Panc1 (cell line): Measurements from ENCODE around the gene MYMK. TPM values are rescaled to one million over a fixed set of nuclear protein-coding genes. Genes with fewer than 3 reads are reported as not detected.
A peak's percentile ranks its signal among the peaks of the same experiment; 100 is the strongest.

ENCODE experiments used
- ATAC-seq: fragments of 200-7000 bp; cut with Tn5 transposase; 2 replicates; pipeline ENCODE4 v1.9.1; 2020; ENCODE audit warnings: mild to moderate bottlenecking, moderate library complexity
- BruUV-seq: library from RNA; stranded (reverse); fragments of 400-500 nt; replicated peaks from 2 replicates; lab custom pipeline; 2021; lab: Mats Ljungman, UMichigan
- CTCF ChIA-PET: fragments of 300-600 bp; sonication (Branson Sonifier 250); formaldehyde crosslinking; loops from one replicate; lab custom pipeline; 2022; ENCODE audit warnings: antibody characterized with exemption; lab: Charles Lee
- POLR2A ChIA-PET: fragments of 300-600 bp; sonication (Branson Sonifier 250); formaldehyde crosslinking; loops from one replicate; lab custom pipeline; 2022; ENCODE audit warnings: antibody characterized with exemption; lab: Charles Lee
- DNase-seq: peaks from one replicate; pipeline ENCODE4 v3.0.0-alpha.2; 2010; ENCODE audit warnings: low read depth, low spot score
- H3K27ac ChIP-seq: 2 replicates; pipeline ENCODE4 v1.5.1; 2011; ENCODE audit warnings: mild to moderate bottlenecking, low read length, inconsistent platforms
- H3K27me3 ChIP-seq: fragments of 200-500 bp; sonication (Bioruptor generic); 2 replicates; pipeline ENCODE4 v1.6.0; 2014; ENCODE audit warnings: low read length, inconsistent platforms; ENCODE audit not compliant: control insufficient read depth, insufficient read depth
- H3K36me3 ChIP-seq: fragments of 200-500 bp; sonication (Bioruptor generic); 2 replicates; pipeline ENCODE4 v1.5.1; 2014; ENCODE audit warnings: inconsistent platforms, mild to moderate bottlenecking, low read length, moderate library complexity; ENCODE audit not compliant: control insufficient read depth, insufficient read depth
- H3K4me1 ChIP-seq: 2 replicates; pipeline ENCODE4 v1.5.1; 2011; ENCODE audit warnings: inconsistent platforms, mild to moderate bottlenecking, low read length, moderate library complexity; ENCODE audit not compliant: control insufficient read depth, insufficient read depth
- H3K4me3 ChIP-seq, 2 experiments: 2 replicates each; pipeline ENCODE4 v1.5.1; 2011 to 2012; ENCODE audit warnings: low read depth in 2 of 2, low read length in 2 of 2, mild to moderate bottlenecking in 2 of 2, inconsistent platforms in 1 of 2, moderate library complexity in 1 of 2
- H3K9me3 ChIP-seq: fragments of 200-500 bp; sonication (Bioruptor generic); 2 replicates; pipeline ENCODE4 v1.5.1; 2014; ENCODE audit warnings: low read depth, mild to moderate bottlenecking, inconsistent platforms, low read length, moderate library complexity; ENCODE audit not compliant: control insufficient read depth, insufficient read depth
- CTCF ChIP-seq: fragments of 450-650 bp; IDR thresholded peaks from 2 replicates; pipeline ENCODE4 v1.5.1; 2017; ENCODE audit warnings: mild to moderate bottlenecking
- POLR2AphosphoS5 ChIP-seq: IDR thresholded peaks from 2 replicates; pipeline ENCODE4 v1.6.1; 2012; ENCODE audit warnings: mild to moderate bottlenecking, low read depth, low read length, moderate library complexity
- REST ChIP-seq, 2 experiments: IDR thresholded peaks; 2 replicates each; pipeline ENCODE4 v1.6.1; 2011 to 2012; ENCODE audit warnings: low read depth in 2 of 2, control low read depth in 1 of 2, low read length in 1 of 2, mild to moderate bottlenecking in 1 of 2, moderate library complexity in 1 of 2; ENCODE audit not compliant: insufficient read depth in 1 of 2
- SIN3A ChIP-seq: IDR thresholded peaks from 2 replicates; pipeline ENCODE4 v1.6.1; 2012; ENCODE audit warnings: low read depth, mild to moderate bottlenecking, low read length, moderate library complexity, borderline replicate concordance; ENCODE audit not compliant: insufficient read depth
- TCF7L2 ChIP-seq: IDR thresholded peaks from 2 replicates; pipeline ENCODE4 v1.6.1; 2011; ENCODE audit warnings: mild to moderate bottlenecking, low read depth, low read length, inconsistent platforms
- in situ Hi-C: cut with HindIII; loops from 2 replicates; pipeline ENCODE4 v1.10.0; 2016; ENCODE audit warnings: low sequenced_read_pairs, low pct_unique_long_range_greater_than_20kb
- intact Hi-C: fragments of 100-400 bp; cut with micrococcal nuclease; formaldehyde crosslinking; loops from one replicate; pipeline ENCODE4 v1.10.0; 2022; ENCODE audit not compliant: unreplicated experiment
- total RNA-seq: library from RNA; stranded (reverse); gene quantifications from one replicate; pipeline ENCODE4 v1.2.1, GENCODE V29; 2021; ENCODE audit not compliant: unreplicated experiment

The MYMK gene
- total RNA-seq, 1 experiment from 2014 or later = not detected

- Histone ChIP-seq H3K27me3 (no peaks in the 10 kb centered on the region), H3K4me3 (no peak overlapping the region), H3K27ac (no peak overlapping the region), H3K9me3 (no peaks in the 10 kb centered on the region), H3K36me3 (no peaks in the 10 kb centered on the region), H3K4me1 (no peaks in the 10 kb centered on the region)
- DNase-seq (no peak), ATAC-seq (peak; percentile 52)
- no TSS peak for BruUV-seq
- intact Hi-C loops (no loop called here), in situ Hi-C loops (no loop called here)
- POLR2A ChIA-PET = no interaction called here
- CTCF ChIA-PET = no interaction called here
- no peak for TF ChIP-seq POLR2AphosphoS5
- no peak for TF ChIP-seq SIN3A
- TF ChIP-seq CTCF = no peak
- no peak for TF ChIP-seq TCF7L2
- TF ChIP-seq REST (IDR thresholded peaks at IDR 0.05; ENCODE audit: insufficient read depth in 1 of 2, low read depth in 2 of 2, low read length in 1 of 2) = no peak
Observed at GRCh38 chr9:133572821-133573361, 48.1 kb upstream of the MYMK start.

GRCh38 chr9:133571896-133572595 lies 47.3 kb upstream of the MYMK start:
- no peak for TF ChIP-seq REST (IDR thresholded peaks at IDR 0.05; ENCODE audit: insufficient read depth in 1 of 2, low read depth in 2 of 2, low read length in 1 of 2)
- no peak for TF ChIP-seq CTCF
- TF ChIP-seq POLR2AphosphoS5 = no peak
- TF ChIP-seq SIN3A = no peak
- no peak for TF ChIP-seq TCF7L2
- ChIA-PET POLR2A (no interaction called here), CTCF (no interaction called here)
- no peaks in the 10 kb centered on the region for H3K4me1 ChIP-seq
- no peak overlapping the region for H3K4me3 ChIP-seq
- intact Hi-C loops (no loop called here), in situ Hi-C loops (no loop called here)
- H3K27me3 ChIP-seq = no peaks in the 10 kb centered on the region
- H3K27ac ChIP-seq = no peak overlapping the region
- no peak for ATAC-seq
- no peak for DNase-seq
- no peaks in the 10 kb centered on the region for H3K9me3 ChIP-seq
- no peaks in the 10 kb centered on the region for H3K36me3 ChIP-seq
- BruUV-seq = no TSS peak
